Hepatic stellate cell (primary cell): ENCODE measurements around the gene MGAT4D.
"Not testable (repeated sequence)": the region's sequence is repeated elsewhere in the genome, so short reads cannot be mapped to it uniquely, and the experiment has no call there.

Experiments used
- DNase-seq: peaks from one replicate; pipeline ENCODE4 v3.0.0; 2011; ENCODE audit warnings: low spot score

The MGAT4D gene

DNA sequence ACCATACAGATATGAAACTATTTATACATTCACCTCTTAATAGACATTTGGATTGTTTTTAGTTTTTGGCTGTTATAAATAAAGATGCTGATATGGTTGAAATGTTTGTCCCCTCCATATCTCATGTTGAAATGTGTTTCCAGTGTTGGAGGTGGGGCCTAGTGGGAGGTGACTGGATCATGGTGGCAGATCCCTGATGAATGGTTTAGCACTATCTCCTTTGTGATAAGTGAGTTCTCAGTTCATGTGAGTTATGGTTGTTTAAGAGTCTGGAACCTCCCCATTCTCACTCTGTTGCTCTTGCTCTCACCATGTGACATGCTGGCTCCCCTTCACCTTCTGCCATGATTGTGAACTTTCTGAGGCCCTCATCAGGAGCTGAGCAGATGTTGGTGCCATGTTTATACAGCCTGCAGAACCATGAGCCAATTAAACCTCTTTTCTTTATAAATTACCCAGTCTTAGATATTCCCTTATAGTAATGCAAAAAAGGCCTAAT is 58.4 kb downstream of the MGAT4D start:
- no peak for DNase-seq

DNA sequence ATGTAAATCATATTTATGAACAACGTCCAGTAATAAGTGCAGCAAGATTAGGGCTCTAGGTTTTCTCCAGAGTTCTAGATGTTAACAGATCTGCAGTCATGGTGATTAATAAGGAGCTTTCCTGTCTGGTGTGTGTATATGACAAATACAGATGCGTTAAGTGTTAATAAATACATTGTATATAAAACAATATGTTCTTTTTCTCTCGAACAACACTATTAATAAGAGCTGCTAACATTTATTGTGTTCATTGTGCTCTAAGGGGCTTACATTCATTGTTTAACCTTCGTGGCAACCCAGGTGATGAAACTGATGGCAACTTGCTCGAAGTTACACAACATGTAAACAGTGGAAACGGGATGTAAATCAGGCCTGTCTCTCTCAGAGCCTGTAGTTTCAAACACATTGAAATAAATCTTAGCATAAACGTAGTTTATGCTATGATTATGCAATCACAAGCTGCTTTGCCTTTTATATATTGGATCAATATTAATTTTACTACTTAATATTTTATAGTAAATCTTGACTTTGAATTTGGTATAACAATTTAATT is 70.1 kb downstream of the MGAT4D start:
- DNase-seq: no peak

DNA sequence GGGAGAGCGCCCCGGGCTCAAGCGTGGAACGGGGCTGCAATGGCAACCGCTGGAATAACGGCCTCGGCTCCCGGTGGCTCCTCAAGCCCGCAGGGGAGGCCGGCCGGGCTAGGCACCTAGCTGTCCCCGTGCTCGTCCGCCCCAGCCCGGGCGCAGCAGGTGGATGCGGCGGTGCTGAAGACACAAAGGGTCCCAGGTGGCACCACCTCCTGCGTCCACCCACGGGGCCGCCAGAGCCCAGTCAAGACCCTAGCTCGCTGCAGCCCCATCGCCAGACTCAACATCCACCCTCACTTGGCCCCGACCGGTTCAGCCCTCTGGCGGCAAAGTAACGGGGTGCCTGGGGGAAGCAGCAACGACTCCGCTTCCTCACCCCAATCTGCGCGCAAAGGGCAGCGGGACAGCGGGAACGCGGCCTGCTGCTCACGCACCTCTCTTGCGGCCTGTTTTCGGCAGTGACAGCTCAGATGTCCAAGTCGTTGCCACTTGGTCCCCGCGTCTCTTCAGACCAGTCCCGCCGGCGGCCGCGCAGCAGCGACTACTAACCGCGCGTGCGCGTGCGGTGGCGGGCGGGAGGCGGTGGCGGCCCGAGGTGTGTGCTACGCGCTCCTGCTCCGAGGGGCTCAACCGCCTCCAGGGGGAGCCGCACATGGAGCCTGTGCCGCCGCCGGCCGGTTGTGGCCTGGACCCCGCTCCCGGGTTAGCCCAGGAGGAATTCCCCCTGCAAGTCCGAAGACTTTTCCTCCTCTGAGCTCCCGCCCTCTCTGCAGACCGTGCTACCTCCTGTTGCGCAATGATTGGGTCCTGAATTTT is 70.8 kb downstream of the MGAT4D start, which contains the start of gene CLGN:
Gene CLGN, minus strand, starts transcription at position 543 of the 813 bp plus-strand sequence. CDS start 14,570 bp downstream, outside the sequence.
- peak; percentile 65 for DNase-seq

DNA sequence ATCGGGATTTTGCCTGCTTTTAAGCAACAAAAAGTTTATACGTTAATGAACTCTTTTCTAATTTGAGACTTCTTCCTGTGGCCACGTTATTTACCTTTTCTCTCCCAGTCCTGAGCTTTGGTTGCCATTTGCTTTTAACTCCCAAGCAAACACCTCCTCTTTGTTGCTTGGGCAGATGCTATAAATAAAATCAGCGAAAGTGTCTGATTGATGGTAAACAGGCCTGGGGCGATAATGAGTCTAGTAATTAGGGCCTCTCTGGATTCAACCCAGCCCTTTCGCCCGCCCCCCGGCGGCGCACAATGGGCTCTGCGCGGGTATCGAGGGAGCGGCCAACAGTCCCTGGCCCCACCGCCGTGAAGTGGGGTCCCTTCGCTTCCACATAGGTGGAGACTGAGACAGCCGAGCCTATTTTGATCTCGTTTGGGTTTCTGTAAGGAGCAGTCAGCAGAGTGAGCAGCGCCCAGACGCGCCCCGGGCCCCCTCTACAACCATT is 71.4 kb downstream of the MGAT4D start:
- no peak for DNase-seq

DNA sequence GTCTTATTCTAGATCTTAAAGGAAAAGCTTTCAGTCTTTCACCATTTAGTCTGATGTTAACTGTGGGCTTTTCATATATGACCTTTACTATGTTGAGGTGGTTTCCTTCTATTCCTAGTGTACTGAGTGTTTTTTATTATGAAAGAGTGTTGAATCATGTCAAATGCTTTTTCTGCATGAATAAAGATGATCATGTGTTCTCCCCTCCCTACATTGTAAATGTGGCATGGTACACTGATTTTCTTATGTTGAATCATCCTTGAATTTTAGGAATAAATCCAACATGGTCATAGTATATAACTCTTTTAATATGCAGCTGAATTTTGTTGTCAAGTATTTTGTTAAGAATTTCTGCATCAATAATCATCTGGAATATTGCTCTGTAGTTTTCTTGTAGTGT is 75.0 kb downstream of the MGAT4D start:
- DNase-seq: no peak

DNA sequence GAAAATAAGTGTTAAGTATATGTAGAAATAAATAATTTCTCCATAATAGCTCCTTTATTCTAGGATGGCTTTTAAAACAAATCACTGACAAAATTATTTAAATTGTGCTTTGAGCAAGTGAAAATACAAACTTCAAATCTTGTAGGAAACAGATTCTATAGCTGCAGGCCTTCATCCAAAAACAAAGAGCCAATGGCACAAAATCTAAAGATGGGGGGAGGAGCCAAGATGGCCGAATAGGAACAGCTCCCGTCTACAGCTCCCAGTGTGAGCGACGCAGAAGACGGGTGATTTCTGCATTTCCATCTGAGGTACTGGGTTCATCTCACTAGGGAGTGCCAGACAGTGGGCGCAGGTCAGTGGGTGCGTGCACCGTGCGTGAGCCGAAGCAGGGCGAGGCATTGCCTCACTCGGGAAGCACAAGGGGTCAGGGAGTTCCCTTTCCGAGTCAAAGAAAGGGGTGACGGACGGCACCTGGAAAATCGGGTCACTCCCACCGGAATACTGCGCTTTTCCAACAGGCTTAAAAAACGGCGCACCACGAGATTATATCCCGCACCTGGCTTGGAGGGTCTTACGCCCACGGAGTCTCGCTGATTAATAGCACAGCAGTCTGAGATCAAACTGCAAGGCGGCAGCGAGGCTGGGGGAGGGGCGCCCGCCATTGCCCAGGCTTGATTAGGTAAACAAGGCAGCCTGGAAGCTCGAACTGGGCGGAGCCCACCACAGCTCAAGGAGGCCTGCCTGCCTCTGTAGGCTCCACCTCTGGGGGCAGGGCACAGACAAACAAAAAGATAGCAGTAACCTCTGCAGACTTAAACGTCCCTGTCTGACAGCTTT is 84.7 kb downstream of the MGAT4D start:
- DNase-seq: not testable (repeated sequence)

DNA sequence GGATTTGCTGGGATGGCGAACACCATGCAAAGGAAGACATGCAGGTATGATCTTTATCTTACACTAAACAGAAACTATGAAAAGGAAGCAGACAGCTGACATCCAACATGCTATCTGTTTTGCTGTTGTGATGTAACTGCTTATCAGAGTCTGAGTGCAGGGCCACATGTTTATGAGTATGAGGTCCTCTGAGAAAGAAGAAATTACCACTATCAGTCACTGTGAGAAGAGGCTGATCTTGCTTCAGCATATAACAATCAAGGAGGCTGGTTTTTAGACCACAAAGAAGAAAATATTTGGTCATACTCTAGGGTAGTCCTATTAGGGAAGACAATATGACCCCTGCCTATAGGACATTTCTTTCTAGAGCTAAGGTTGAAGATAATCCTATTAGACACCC is 89.1 kb downstream of the MGAT4D start:
- no peak for DNase-seq

DNA sequence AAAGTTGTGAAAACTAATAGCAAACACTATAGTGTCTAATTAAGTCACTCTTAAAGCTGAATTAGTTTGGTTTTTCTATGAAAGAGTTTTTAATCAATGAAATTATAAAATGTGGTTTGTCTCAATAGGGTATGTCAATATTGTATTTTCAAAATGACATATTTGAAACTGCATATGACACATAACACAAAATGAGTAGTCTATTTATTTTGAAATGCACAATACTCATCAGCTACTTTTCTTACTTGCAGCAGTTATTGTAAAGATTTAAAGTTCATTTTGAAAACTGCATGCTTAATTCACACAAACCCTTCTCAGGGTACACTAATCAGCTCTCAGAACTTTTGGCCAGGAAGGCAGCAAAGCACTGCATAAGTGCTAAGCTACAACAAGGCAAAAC is 91.8 kb downstream of the MGAT4D start:
- no peak for DNase-seq

DNA sequence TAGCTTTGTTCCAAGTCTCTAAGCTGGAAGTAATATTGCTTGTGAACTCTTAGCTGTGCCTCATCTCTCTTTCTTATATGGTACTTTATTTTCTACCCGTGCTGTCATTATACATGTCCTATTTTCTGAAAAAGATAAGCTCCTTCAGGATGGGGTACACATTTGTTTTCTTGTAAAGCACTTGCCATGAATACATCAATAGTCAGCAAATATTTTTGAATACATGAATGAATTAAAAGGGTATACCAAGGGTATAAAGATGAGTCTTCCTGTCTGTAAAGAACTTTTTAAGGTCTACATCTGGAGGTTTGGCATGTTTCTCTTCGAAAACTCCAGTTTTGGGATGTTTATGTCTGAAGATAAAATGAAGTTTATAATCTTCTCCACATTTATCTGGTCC is 98.0 kb downstream of the MGAT4D start:
- DNase-seq: no peak

DNA sequence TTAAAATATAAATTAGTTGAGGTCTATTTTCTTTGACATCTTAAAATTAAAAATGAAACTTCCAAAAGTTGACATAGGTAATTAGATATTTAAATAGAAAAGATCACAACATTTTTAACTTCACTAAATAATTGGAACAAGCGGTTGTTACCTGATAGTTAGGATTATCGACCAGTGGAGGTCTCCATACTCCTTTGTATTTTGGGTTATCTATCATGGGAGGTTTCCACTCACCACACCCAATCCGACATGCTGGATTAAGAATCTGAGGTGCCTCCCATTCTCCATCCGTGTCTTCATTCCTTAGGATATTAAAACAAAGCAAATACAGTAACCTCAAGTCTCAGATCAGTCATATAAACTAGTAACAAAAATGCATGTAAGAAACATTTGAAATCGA is 102.4 kb downstream of the MGAT4D start:
- no peak for DNase-seq
